ENCODE results near the gene DLX1. TPM values are rescaled to one million over a fixed set of nuclear protein-coding genes. Genes with fewer than 3 reads are reported as not detected.
A peak's percentile ranks its signal among the peaks of the same experiment; 100 is the strongest.

Gene DLX1
- total and polyA plus RNA-seq, 2 donors = 0.09 to 0.23 TPM

DNA sequence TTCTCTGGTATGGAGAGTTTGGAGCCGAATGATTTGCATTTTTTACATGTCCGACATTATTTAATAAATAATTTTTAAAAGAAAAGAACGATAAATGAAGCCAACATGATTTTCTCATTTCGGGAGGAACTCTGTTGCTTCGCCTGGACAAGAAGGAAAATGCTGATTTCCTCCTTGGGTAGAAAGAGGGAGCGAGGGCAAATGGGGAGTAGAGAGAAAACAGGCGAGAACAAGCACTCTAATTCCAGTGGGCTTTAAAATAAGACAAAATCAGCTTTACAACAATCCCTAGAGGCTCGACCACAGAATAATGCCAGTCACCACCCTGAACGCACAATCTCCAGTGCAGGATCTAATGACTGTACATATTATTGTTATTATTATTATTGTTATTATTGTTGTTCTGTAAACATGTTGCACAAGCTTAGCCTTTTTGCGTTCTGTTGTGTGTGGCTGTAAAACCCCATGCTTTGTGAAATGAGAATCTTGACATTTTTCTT, 3.7 kb downstream of the DLX1 start:
- Histone ChIP-seq H3K27ac (ENCODE audit: low read depth in 1 of 2, low read length in 1 of 2) (no peak overlapping the region), H3K36me3 (ENCODE audit: control insufficient read depth in 2 of 2, insufficient read depth in 2 of 2, low read length in 1 of 2) (no peaks in the 10 kb centered on the region), H3K27me3 (ENCODE audit: control insufficient read depth in 2 of 2, insufficient read depth in 1 of 2, low read length in 1 of 2) (peaks cover 90 to 100% of the 10 kb centered on the region in 2 donors), H3K4me1 (ENCODE audit: control insufficient read depth in 2 of 2, insufficient read depth in 2 of 2, low read length in 2 of 2) (peaks cover 6 to 51% of the 10 kb centered on the region in 2 donors), H3K4me3 (ENCODE audit: low read length in 2 of 2) (no peak overlapping the region), H3K9me3 (ENCODE audit: control insufficient read depth in 2 of 2, insufficient read depth in 1 of 2, low read length in 1 of 2) (peaks cover 0 to 23% of the 10 kb centered on the region in 2 donors)
- DNase-seq (ENCODE audit: low read depth in 6 of 9, low spot score in 9 of 9) = peak in 1 of 9 donors; percentile 31
- 12% methylated on average over 10 of the region's 10 CpGs for WGBS

DNA sequence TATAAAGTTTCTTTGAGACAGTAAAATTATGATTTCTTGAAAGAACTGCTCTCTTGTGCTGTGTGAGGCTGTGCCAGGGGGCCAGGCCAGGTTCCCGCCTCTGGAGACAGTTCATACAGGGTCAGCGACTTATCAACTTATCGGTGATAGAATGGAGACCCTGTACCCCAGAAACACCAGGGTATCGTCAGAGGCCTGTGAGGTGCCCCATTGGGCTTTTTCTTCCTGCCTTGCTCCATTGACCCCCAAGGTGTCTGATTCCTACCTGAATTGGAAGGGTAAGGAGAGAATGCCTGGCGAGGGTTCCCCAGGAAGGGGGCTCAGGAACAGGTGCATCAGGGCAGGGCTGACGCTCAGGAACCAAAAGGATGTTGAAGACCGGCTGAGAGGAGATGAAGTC, 4.3 kb downstream of the DLX1 start:
- Histone ChIP-seq H3K36me3 (ENCODE audit: control insufficient read depth in 2 of 2, insufficient read depth in 2 of 2, low read length in 1 of 2) (no peaks in the 10 kb centered on the region), H3K27ac (ENCODE audit: low read depth in 1 of 2, low read length in 1 of 2) (no peak overlapping the region), H3K4me1 (ENCODE audit: control insufficient read depth in 2 of 2, insufficient read depth in 2 of 2, low read length in 2 of 2) (peaks cover 4 to 51% of the 10 kb centered on the region in 2 donors), H3K9me3 (ENCODE audit: control insufficient read depth in 2 of 2, insufficient read depth in 1 of 2, low read length in 1 of 2) (peaks cover 0 to 21% of the 10 kb centered on the region in 2 donors), H3K27me3 (ENCODE audit: control insufficient read depth in 2 of 2, insufficient read depth in 1 of 2, low read length in 1 of 2) (peaks cover 89 to 100% of the 10 kb centered on the region in 2 donors), H3K4me3 (ENCODE audit: low read length in 2 of 2) (no peak overlapping the region)
- DNase-seq (ENCODE audit: low read depth in 6 of 9, low spot score in 9 of 9) = no peak
- WGBS = 31% methylated on average over 7 of the region's 7 CpGs

DNA sequence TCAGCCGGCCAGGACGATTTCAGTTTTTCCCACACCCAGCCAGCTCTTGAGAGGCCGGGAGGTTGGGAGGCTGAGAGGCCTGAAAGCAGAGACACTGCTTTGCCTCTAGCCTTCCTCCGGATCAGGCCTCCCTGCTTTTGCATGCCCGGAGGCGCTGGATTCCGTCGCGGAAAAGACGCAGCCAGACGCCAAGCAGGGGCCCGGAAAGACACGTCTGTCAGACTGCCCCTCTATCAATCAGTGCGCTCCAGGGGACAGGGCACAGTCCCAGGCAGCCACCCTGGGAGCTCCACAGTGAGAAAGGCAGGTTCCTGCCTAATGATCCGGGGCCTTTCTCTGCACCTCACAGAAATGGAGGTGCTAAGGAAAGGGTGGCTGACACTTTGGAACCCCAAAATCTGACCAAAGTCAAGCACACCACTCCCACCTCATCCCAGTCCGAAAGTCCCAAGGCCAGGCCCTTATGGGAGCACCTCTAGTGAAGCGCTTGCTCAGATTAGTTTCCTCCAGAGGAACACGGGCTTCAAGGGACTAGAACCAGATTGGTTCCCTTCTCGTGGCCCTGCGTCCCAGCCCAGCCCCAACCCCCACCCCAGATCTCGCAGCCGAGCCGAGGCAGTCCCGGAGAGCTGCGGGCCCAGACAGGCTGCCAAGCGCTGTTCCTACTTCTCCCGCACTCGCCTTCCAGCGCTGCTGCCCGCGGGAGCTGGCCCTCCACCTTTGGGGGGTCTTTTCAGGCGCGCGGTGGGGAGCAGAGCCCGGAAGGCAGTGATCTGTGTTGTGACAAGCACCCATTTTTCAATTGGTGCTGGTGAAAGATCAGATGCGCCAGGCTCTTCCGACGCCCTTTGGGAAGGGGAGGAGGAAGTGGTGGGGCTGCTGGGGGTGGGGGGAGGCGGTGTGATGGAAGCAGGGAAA, 5.0 kb downstream of the DLX1 start:
- 9% methylated on average over 39 of the region's 39 CpGs for WGBS
- DNase-seq (ENCODE audit: low read depth in 6 of 9, low spot score in 9 of 9) = peak in 2 of 9 donors; percentile 16 to 21
- no peak overlapping the region for H3K4me3 ChIP-seq (ENCODE audit: low read length in 2 of 2)
- no peaks in the 10 kb centered on the region for H3K36me3 ChIP-seq (ENCODE audit: control insufficient read depth in 2 of 2, insufficient read depth in 2 of 2, low read length in 1 of 2)
- H3K27me3 ChIP-seq (ENCODE audit: control insufficient read depth in 2 of 2, insufficient read depth in 1 of 2, low read length in 1 of 2) = peaks cover 87 to 100% of the 10 kb centered on the region in 2 donors
- no peak overlapping the region for H3K27ac ChIP-seq (ENCODE audit: low read depth in 1 of 2, low read length in 1 of 2)
- H3K9me3 ChIP-seq (ENCODE audit: control insufficient read depth in 2 of 2, insufficient read depth in 1 of 2, low read length in 1 of 2) = peaks cover 0 to 22% of the 10 kb centered on the region in 2 donors
- peaks cover 3 to 51% of the 10 kb centered on the region in 2 donors for H3K4me1 ChIP-seq (ENCODE audit: control insufficient read depth in 2 of 2, insufficient read depth in 2 of 2, low read length in 2 of 2)

DNA sequence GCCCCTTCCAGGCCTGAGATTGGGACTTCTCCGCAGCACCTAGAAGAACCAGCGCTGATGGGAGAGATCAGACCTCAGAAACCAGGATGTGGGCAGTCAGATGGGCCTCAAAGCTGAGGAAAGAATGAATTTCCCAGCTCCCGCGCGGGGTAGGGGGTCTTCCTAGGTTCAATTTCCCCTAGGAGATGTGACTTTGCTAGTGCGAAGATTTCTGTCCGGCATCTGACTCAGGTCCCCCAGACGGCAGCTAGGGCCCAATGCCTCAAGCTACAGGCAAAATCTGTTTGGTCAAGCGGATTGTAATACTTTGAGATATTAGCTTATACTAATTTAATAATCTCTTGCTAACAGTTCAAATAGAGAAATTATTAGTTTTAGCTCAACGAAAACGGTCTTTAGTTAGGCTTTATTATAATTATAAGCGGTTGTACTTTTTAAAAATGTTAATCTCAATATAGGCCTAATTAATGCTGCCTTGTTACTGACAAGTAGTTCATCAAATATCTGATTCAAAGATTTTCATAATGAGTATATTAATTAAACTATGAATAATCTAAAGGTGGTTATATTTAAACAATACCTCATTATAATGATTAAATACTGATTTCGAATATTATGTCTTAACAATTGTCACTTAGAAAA, 5.8 kb downstream of the DLX1 start:
- peak in 2 of 9 donors; percentile 6 to 26 for DNase-seq (ENCODE audit: low read depth in 6 of 9, low spot score in 9 of 9)
- H3K4me1 ChIP-seq (ENCODE audit: control insufficient read depth in 2 of 2, insufficient read depth in 2 of 2, low read length in 2 of 2) = peaks cover 7 to 51% of the 10 kb centered on the region in 2 donors
- WGBS = 10% methylated on average over 13 of the region's 13 CpGs

DNA sequence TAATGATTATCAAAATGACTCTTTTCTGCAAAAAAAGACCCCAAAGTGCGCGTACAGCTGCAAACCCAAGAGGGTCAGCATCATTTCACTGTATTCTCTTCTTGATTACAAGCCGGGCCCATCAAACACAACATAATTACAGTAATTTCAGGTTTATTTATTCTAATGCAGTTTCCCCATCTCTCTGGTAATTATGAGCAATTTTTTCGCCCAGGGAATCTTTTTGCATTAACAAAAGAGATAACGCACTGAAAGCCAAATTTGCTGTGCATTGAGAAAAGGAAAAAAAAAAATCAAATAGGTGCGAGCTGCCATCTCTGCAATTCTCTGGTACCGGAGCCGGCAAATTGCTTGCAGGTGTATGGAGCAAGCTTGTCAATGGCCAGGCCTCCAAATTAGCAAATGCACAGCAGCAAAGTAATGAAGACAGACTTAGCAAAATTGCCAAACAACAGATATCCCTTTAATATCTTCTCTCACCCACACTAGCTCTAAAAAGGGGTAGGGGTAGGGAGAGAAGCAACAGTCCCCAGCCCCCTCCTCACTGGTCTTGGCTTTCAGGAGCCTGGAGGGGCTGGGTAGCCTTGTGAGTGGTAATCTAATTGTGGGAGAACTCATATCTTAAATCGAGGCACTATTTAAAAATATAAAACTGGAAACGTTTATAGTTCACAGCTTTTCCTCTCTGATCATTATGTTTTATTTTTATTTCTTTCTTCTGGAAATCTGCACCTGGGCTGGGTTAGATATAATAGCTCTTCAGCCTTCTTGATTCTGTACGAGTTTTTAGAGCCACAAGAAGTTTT, 6.7 kb downstream of the DLX1 start:
- Histone ChIP-seq H3K4me3 (ENCODE audit: low read length in 2 of 2) (no peak overlapping the region), H3K9me3 (ENCODE audit: control insufficient read depth in 2 of 2, insufficient read depth in 1 of 2, low read length in 1 of 2) (peaks cover 0 to 27% of the 10 kb centered on the region in 2 donors), H3K36me3 (ENCODE audit: control insufficient read depth in 2 of 2, insufficient read depth in 2 of 2, low read length in 1 of 2) (no peaks in the 10 kb centered on the region), H3K4me1 (ENCODE audit: control insufficient read depth in 2 of 2, insufficient read depth in 2 of 2, low read length in 2 of 2) (peaks cover 9 to 51% of the 10 kb centered on the region in 2 donors), H3K27me3 (ENCODE audit: control insufficient read depth in 2 of 2, insufficient read depth in 1 of 2, low read length in 1 of 2) (peaks cover 86 to 100% of the 10 kb centered on the region in 2 donors), H3K27ac (ENCODE audit: low read depth in 1 of 2, low read length in 1 of 2) (no peak overlapping the region)
- WGBS = 18% methylated on average over 11 of the region's 11 CpGs
- DNase-seq (ENCODE audit: low read depth in 6 of 9, low spot score in 9 of 9) = peak in 3 of 9 donors; percentile 7 to 32 (median 8)

More for the DNA sequence above, 5.8 kb downstream of the DLX1 start:
- H3K27ac ChIP-seq (ENCODE audit: low read depth in 1 of 2, low read length in 1 of 2) = no peak overlapping the region
- no peak overlapping the region for H3K4me3 ChIP-seq (ENCODE audit: low read length in 2 of 2)
- peaks cover 85 to 100% of the 10 kb centered on the region in 2 donors for H3K27me3 ChIP-seq (ENCODE audit: control insufficient read depth in 2 of 2, insufficient read depth in 1 of 2, low read length in 1 of 2)
- peaks cover 0 to 24% of the 10 kb centered on the region in 2 donors for H3K9me3 ChIP-seq (ENCODE audit: control insufficient read depth in 2 of 2, insufficient read depth in 1 of 2, low read length in 1 of 2)
- H3K36me3 ChIP-seq (ENCODE audit: control insufficient read depth in 2 of 2, insufficient read depth in 2 of 2, low read length in 1 of 2) = no peaks in the 10 kb centered on the region

DNA sequence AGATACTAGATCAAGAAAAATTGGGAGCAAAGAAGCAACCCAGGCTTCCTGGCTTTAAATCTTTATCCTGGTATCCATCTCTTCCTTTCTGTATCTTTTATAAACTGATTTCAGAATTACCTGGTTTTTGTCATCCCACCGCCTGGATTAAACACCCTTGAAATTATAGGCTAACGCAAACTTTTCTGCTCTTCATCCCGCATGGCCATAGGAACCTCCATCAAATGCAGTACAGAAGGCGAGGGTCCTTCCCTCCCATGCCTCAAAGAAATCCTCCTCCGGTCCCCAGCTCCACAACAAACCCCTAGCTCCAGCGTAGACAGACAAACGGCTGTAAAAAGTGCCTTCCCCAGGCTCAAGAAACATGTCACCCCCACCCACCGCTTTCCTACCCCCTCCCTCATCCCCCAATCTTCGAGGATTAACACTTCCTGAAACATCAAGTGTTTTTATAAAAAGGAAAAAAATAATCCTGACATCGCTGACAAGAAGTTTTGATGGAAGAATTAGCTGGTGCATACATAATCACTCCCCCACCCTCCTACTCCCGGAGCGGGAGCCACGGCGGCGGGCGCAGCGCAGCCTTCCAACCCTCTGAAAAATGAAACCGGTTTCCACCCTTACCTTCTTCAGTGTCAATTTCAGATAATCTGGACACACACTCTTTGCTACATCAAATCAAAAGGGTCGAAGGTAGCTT, 7.6 kb downstream of the DLX1 start:
- H3K27ac ChIP-seq (ENCODE audit: low read depth in 1 of 2, low read length in 1 of 2) = no peak overlapping the region
- H3K9me3 ChIP-seq (ENCODE audit: control insufficient read depth in 2 of 2, insufficient read depth in 1 of 2, low read length in 1 of 2) = peaks cover 0 to 31% of the 10 kb centered on the region in 2 donors
- H3K36me3 ChIP-seq (ENCODE audit: control insufficient read depth in 2 of 2, insufficient read depth in 2 of 2, low read length in 1 of 2) = no peaks in the 10 kb centered on the region
- H3K27me3 ChIP-seq (ENCODE audit: control insufficient read depth in 2 of 2, insufficient read depth in 1 of 2, low read length in 1 of 2) = peaks cover 88 to 100% of the 10 kb centered on the region in 2 donors
- WGBS = 12% methylated on average over 19 of the region's 19 CpGs
- H3K4me1 ChIP-seq (ENCODE audit: control insufficient read depth in 2 of 2, insufficient read depth in 2 of 2, low read length in 2 of 2) = peaks cover 13 to 51% of the 10 kb centered on the region in 2 donors
- DNase-seq (ENCODE audit: low read depth in 6 of 9, low spot score in 9 of 9) = peak in 2 of 9 donors; percentile 13 to 38
- H3K4me3 ChIP-seq (ENCODE audit: low read length in 2 of 2) = no peak overlapping the region

DNA sequence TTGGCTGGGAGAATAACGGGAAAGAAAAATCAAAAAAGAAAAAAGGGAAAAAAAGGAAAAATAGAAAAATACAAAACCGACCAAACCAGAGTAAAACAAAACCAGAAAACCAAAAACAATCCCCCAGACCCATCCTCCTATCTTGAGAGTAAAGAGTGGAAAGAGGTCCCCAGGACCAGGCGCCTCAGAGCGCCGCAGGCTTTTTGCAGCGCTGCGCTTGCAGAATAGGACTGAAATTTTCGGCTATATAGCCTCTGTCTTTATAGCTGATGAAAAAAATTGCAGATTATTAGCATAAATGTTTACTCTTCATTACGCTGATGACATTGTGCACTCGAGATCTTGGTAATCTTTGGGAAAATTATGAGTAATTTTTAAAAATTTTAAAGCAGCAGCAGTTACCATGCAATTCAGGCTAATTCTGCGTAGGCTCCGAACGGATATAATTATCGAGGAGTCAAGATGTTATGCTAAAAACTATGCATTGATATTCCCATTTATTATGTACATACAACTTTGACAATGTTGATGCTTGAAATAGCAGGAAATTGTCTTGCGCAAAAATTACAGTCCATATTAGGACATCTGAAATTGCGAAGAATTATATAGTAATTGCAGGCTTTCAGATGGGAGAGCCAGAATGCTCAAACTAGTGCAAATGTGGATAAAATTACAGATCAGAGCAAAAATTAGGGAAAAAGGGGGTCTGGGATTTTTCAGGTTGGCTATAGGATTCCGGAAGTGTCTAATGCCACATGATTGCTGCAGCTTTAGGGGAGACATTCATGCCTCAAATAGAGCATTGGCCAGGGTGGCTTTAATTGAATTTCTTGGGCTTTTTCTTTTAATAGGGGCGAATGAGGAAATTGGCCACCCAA, 8.3 kb downstream of the DLX1 start:
- Histone ChIP-seq H3K9me3 (ENCODE audit: control insufficient read depth in 2 of 2, insufficient read depth in 1 of 2, low read length in 1 of 2) (peaks cover 0 to 24% of the 10 kb centered on the region in 2 donors), H3K27ac (ENCODE audit: low read depth in 1 of 2, low read length in 1 of 2) (no peak overlapping the region), H3K36me3 (ENCODE audit: control insufficient read depth in 2 of 2, insufficient read depth in 2 of 2, low read length in 1 of 2) (no peaks in the 10 kb centered on the region), H3K4me1 (ENCODE audit: control insufficient read depth in 2 of 2, insufficient read depth in 2 of 2, low read length in 2 of 2) (peaks cover 13 to 47% of the 10 kb centered on the region in 2 donors), H3K4me3 (ENCODE audit: low read length in 2 of 2) (no peak overlapping the region), H3K27me3 (ENCODE audit: control insufficient read depth in 2 of 2, insufficient read depth in 1 of 2, low read length in 1 of 2) (peaks cover 88 to 100% of the 10 kb centered on the region in 2 donors)
- 13% methylated on average over 18 of the region's 18 CpGs for WGBS
- peak in 3 of 9 donors; percentile 17 to 42 (median 26) for DNase-seq (ENCODE audit: low read depth in 6 of 9, low spot score in 9 of 9)

All from thymus (tissue), 11 donors.